ENCODE data around the gene JMJD4. TPM values are rescaled to one million over a fixed set of nuclear protein-coding genes. Genes with fewer than 3 reads are reported as not detected.

Gene JMJD4, protein sequence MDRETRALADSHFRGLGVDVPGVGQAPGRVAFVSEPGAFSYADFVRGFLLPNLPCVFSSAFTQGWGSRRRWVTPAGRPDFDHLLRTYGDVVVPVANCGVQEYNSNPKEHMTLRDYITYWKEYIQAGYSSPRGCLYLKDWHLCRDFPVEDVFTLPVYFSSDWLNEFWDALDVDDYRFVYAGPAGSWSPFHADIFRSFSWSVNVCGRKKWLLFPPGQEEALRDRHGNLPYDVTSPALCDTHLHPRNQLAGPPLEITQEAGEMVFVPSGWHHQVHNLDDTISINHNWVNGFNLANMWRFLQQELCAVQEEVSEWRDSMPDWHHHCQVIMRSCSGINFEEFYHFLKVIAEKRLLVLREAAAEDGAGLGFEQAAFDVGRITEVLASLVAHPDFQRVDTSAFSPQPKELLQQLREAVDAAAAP
- polyA plus RNA-seq = 17.1 to 25.0 TPM (median 19.5 TPM) in 3 replicates
- 2.3 TPM for polyA plus RNA-seq (2011; ENCODE audit: low read depth)
- polyA plus RNA-seq (2011; cell fraction: cytosol; rRNA removed) = 13.0 and 19.4 TPM in 2 replicates
- polyA plus RNA-seq (2011; cell fraction: nucleus; rRNA removed) = 21.4 and 23.2 TPM in 2 replicates
- polyA plus RNA-seq (2012; ENCODE audit: low replicate concordance) = 5.9 and 20.5 TPM in 2 replicates
- polyA minus RNA-seq = 33.5 to 41.8 TPM (median 33.9 TPM) in 3 replicates
- 28.2 TPM for polyA minus RNA-seq (2011; cell fraction: cytosol; rRNA and poly(A)+ RNA removed)
- 20.1 and 22.4 TPM in 2 replicates for polyA minus RNA-seq (2011; cell fraction: nucleus; rRNA and poly(A)+ RNA removed)

DNA sequence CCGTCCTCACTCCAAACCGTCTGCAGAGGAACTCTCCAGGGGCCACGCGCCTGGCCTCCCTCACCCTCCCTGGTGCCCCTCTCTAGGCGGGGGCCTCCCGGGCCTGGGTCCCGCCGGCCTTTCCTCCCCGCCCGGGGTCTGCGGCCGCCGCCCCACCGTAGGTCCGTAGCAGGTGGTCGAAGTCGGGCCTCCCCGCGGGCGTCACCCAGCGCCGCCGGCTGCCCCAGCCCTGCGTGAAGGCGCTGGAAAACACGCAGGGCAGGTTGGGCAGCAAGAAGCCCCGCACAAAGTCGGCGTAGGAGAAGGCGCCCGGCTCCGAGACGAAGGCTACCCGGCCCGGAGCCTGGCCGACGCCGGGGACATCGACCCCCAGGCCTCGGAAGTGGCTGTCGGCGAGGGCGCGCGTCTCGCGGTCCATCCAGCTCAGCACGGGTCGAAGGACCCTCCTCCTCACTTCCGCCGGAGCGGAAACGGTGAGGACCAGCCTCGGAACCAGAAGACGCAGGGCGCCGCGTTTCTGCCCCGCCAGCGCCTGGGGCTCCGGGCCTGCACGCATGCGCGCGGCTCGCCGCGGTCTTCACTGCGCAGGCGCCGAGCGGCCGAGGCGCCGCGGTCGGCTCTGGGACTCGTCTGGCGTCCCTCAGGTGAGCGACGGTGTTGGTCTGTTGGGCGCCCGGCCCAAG is at the start of gene JMJD4, which contains the start of gene SNAP47:
JMJD4 (minus strand) TSS at position 447 of the 683 bp plus-strand sequence; CDS start at position 418, 29 bp downstream.
SNAP47 (plus strand) TSS at position 580 of the 683 bp plus-strand sequence. CDS start 12,302 bp downstream, outside the sequence.
- TF ChIP-seq EZH2 (IDR thresholded peaks at IDR 0.05; ENCODE audit: low read length) = no peak
- Histone ChIP-seq H3K36me3 (ENCODE audit: control insufficient read depth in 2 of 2, extremely low read depth in 1 of 2, insufficient read depth in 2 of 2, low read length in 2 of 2) (peaks cover 15 to 16% of the 10 kb centered on the region in 2 experiments), H2AFZ (ENCODE audit: control insufficient read depth, low read length) (peak within 1 kb of the TSS; percentile 79), H3K9me3 (ENCODE audit: control insufficient read depth, low read depth, low read length) (no peaks in the 10 kb centered on the region), H3K79me2 (ENCODE audit: control insufficient read depth, insufficient read depth, low read length) (peaks cover 69% of the 10 kb centered on the region), H3K4me2 (ENCODE audit: control insufficient read depth, extremely low read depth, insufficient read depth, low read depth, low read length) (peak within 1 kb of the TSS; percentile 97), H4K20me1 (ENCODE audit: control insufficient read depth, extremely low read depth, insufficient read depth, low read length) (peaks cover 5% of the 10 kb centered on the region), H3K4me1 (ENCODE audit: control insufficient read depth, extremely low read depth, insufficient read depth, low read length) (peaks cover 16% of the 10 kb centered on the region), H3K9ac (ENCODE audit: control insufficient read depth, extremely low read depth, insufficient read depth, low read length) (peak within 1 kb of the TSS; percentile 86), H3K4me3 (ENCODE audit: control insufficient read depth in 2 of 3, extremely low read depth in 1 of 3, insufficient read depth in 2 of 3, low read depth in 1 of 3, low read length in 3 of 3) (peak within 1 kb of the TSS; percentile 69 to 94 (median 78)), H3K27ac (ENCODE audit: control insufficient read depth, insufficient read depth, low read length) (peak within 1 kb of the TSS; percentile 81), H3K9me1 (ENCODE audit: control insufficient read depth, extremely low read depth, insufficient read depth, low read length) (peaks cover 3% of the 10 kb centered on the region), H3K27me3 (ENCODE audit: control insufficient read depth, extremely low read depth, insufficient read depth, low read length) (no peaks in the 10 kb centered on the region)
- DNase-seq (ENCODE audit: low read depth, low spot score) (peak; percentile 59), FAIRE-seq (no peak)
- dilution Hi-C loops (cut with MboI; ENCODE audit: extremely low pct_ligation_motif_present, low sequenced_read_pairs) = no loop called here

DNA sequence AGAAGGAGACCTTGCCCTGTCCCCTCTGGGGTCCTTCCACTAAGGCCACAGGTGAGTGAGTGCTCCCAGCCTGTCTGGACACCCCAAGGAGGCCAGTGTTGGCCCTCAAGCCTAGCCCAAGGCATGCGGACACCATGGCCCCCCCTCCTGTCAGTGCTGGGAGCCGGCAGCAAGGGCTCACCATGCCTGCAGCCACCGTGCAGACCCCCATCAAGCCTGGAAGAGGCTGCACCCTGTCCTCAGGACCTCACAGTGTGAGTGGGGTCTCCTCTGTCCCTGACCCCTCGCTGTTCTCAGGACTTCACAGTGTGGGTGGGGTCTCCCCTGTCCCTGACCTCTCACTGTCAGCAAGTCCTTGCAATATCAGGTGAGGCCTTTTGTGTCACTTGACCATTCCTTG is 47.1 kb upstream of the JMJD4 start:
- FAIRE-seq (no peak), DNase-seq (ENCODE audit: low read depth, low spot score) (no peak)
- Histone ChIP-seq H2AFZ (ENCODE audit: control insufficient read depth, low read length) (no peak overlapping the region), H3K4me1 (ENCODE audit: control insufficient read depth, extremely low read depth, insufficient read depth, low read length) (peaks cover under 1% of the 10 kb centered on the region), H3K4me2 (ENCODE audit: control insufficient read depth, extremely low read depth, insufficient read depth, low read depth, low read length) (no peak overlapping the region), H3K9ac (ENCODE audit: control insufficient read depth, extremely low read depth, insufficient read depth, low read length) (no peak overlapping the region), H3K4me3 (ENCODE audit: control insufficient read depth in 2 of 3, extremely low read depth in 1 of 3, insufficient read depth in 2 of 3, low read depth in 1 of 3, low read length in 3 of 3) (no peak overlapping the region), H3K27me3 (ENCODE audit: control insufficient read depth, extremely low read depth, insufficient read depth, low read length) (peaks cover 4% of the 10 kb centered on the region), H3K9me1 (ENCODE audit: control insufficient read depth, extremely low read depth, insufficient read depth, low read length) (no peaks in the 10 kb centered on the region), H4K20me1 (ENCODE audit: control insufficient read depth, extremely low read depth, insufficient read depth, low read length) (no peaks in the 10 kb centered on the region), H3K27ac (ENCODE audit: control insufficient read depth, insufficient read depth, low read length) (no peak overlapping the region), H3K79me2 (ENCODE audit: control insufficient read depth, insufficient read depth, low read length) (no peaks in the 10 kb centered on the region), H3K9me3 (ENCODE audit: control insufficient read depth, low read depth, low read length) (no peaks in the 10 kb centered on the region), H3K36me3 (ENCODE audit: control insufficient read depth in 2 of 2, extremely low read depth in 1 of 2, insufficient read depth in 2 of 2, low read length in 2 of 2) (peaks cover 4% of the 10 kb centered on the region in 2 experiments)
- dilution Hi-C loops (cut with MboI; ENCODE audit: extremely low pct_ligation_motif_present, low sequenced_read_pairs) = no loop called here
- TF ChIP-seq EZH2 (IDR thresholded peaks at IDR 0.05; ENCODE audit: low read length) = no peak
- TF ChIP-seq, protein P1, sequence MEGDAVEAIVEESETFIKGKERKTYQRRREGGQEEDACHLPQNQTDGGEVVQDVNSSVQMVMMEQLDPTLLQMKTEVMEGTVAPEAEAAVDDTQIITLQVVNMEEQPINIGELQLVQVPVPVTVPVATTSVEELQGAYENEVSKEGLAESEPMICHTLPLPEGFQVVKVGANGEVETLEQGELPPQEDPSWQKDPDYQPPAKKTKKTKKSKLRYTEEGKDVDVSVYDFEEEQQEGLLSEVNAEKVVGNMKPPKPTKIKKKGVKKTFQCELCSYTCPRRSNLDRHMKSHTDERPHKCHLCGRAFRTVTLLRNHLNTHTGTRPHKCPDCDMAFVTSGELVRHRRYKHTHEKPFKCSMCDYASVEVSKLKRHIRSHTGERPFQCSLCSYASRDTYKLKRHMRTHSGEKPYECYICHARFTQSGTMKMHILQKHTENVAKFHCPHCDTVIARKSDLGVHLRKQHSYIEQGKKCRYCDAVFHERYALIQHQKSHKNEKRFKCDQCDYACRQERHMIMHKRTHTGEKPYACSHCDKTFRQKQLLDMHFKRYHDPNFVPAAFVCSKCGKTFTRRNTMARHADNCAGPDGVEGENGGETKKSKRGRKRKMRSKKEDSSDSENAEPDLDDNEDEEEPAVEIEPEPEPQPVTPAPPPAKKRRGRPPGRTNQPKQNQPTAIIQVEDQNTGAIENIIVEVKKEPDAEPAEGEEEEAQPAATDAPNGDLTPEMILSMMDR (optimal IDR thresholded peaks at IDR 0.05 in 1 of 3, IDR thresholded peaks at IDR 0.05 in 1 of 3, conservative IDR thresholded peaks at IDR 0.05 in 1 of 3; ENCODE audit: extremely low read depth in 1 of 3, insufficient read depth in 2 of 3, low read length in 3 of 3) = no peak
